ENCODE data around the gene MTHFR.

GRCh38 chr1:11778844-11779623 is 26.7 kb downstream of the MTHFR start:
- no peak for TF ChIP-seq CTCF (IDR thresholded peaks at IDR 0.05)
- TF ChIP-seq POLR2A (IDR thresholded peaks at IDR 0.05): no peak

Data from adrenal gland (tissue), 5 donors.